LNCAP (cell line): ENCODE measurements around the gene LYRM1.

ENCODE experiments used
- CTCF ChIP-seq: fragments of 450-650 bp; IDR thresholded peaks from 2 replicates; pipeline ENCODE4 v1.5.1; 2017; ENCODE audit warnings: mild to moderate bottlenecking

The LYRM1 gene

DNA sequence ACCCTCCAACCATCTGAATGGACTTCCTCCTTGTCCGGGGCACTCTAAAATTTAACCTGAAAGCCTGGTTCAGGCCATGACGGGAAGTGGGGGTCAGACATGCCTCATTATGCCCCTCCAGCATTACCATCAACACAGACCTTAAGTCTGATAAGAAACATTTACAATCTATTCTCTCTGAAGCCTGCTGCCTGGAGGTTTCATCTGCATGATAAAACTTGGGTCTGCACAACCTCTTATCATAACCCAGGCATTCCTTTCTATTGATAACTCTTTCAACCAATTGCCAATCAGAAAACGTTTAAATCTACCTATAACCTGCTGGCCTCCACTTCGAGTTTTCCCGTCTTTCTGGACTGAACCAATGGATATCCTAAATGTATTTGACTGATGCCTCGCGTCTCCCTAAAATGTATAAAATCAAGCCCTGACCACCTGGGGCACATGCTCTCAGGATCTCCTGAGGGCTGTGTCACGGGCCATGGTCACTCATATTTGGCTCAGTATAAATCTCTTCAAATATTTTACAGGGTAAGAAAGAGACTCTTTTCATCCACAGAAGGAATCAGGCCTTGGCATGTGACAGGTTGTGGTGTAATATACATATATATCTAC, 45.6 kb downstream of the LYRM1 start:
- TF ChIP-seq CTCF: no peak

DNA sequence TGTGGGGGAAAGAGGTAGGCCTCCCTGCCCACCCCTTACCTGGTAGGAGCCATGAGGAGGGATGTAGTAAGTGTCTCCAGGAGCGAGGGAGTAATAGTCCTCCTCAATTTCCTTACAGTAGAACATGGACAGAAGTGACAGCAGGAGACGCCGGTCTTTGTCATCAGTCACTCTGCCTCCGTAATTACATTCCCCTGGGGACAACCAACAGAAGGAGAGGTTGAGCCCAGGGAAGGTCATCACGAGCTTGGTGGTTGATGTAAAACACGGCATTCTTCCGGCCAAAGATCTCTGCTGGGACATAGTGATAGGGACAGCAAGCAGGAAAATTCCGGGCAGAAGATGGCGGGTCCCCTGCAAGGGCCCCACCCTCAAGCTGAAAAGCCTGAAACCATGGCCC, 47.9 kb downstream of the LYRM1 start:
- TF ChIP-seq CTCF: no peak

DNA sequence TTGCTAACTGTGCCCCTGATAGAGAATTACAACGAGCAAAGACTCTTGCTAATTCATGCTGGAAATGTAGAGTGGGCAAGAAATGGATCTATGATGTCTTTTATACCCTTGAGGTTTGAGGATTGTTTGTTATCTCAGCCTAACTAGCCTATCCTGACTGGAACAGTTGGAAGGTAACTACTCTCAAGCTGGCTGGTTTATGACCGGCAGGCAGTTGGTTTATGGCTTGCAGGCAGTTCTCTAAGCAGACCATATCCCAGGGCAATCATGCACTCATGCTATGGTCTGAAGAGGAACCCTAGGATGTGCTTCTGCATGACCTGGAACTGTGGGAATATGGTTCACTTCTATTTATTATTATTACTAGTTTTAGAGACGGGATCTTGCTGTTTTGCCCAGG, 49.1 kb downstream of the LYRM1 start:
- TF ChIP-seq CTCF: no peak

DNA sequence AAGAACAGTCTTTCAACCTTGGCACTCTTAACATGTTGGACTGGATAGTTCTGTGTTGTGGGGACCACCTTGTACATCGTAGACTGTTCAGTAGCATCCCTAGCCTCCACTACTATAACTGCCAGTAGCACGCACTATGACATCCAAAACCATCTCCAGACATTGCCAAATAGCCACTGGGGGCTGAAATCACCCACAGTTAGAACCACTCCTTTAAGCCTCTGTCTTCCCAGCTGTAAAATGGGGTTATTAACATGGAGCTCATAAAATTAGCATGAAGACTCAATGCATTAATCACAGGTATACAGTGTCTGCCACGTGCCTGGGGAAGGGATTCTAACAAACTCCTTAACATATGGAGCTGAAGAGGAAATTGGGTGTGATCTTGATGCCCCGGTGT, 49.7 kb downstream of the LYRM1 start:
- TF ChIP-seq CTCF: no peak

GRCh38 chr16:20952139-20952920, 51.8 kb downstream of the LYRM1 start:
- TF ChIP-seq CTCF: no peak

- TF ChIP-seq CTCF: no peak
These were observed 54.0 kb downstream of the LYRM1 start for GRCh38 chr16:20954574-20954973.

DNA sequence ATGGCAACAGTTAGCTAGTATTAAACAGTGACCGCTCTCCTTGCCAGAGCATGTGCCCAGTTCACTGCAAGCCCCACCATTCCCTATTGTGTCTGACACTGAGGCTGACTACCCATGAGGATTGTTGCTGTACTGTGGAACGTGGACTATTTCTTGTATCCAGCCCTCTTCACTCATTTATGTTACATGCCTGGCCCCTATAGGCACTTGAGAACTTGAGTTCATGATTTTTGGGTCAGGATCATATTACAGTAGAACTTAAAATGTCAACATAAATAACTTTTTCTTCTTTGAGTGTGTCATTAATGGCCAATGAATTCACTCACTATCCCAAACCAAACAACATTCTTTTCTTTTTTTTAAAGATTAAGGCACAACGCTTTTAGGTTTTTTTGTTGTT, 55.7 kb downstream of the LYRM1 start:
- TF ChIP-seq CTCF: no peak
